Neuronal stem cell (in vitro differentiated cells): ENCODE data around the gene HOPX.

Experiments used
- DNase-seq: peaks from one replicate; pipeline ENCODE4 v3.0.0-alpha.2; 2013; ENCODE audit warnings: low spot score
- H2AFZ ChIP-seq: one replicate; pipeline ENCODE4 v1.6.1; 2013; ENCODE audit warnings: mild to moderate bottlenecking, low read length, inconsistent platforms
- H2AK5ac ChIP-seq: 2 replicates; pipeline ENCODE4 v1.6.1; 2013; ENCODE audit warnings: low read depth, mild to moderate bottlenecking, inconsistent platforms, low read length, moderate library complexity, mixed read lengths
- H2BK120ac ChIP-seq: 2 replicates; pipeline ENCODE4 v1.6.1; 2013; ENCODE audit warnings: low read depth, mild to moderate bottlenecking, inconsistent platforms, low read length, moderate library complexity, mixed read lengths
- H2BK12ac ChIP-seq: one replicate; pipeline ENCODE4 v1.6.1; 2013; ENCODE audit warnings: low read length, inconsistent platforms
- H2BK15ac ChIP-seq: 2 replicates; pipeline ENCODE4 v1.6.1; 2013; ENCODE audit warnings: mild to moderate bottlenecking, low read length, inconsistent platforms, mixed read lengths
- H2BK5ac ChIP-seq: one replicate; pipeline ENCODE4 v1.6.1; 2013; ENCODE audit warnings: inconsistent platforms, mild to moderate bottlenecking, low read length, moderate library complexity
- H3K14ac ChIP-seq: one replicate; pipeline ENCODE4 v1.6.1; 2013; ENCODE audit warnings: low read length, inconsistent platforms
- H3K18ac ChIP-seq: 2 replicates; pipeline ENCODE4 v1.6.1; 2013; ENCODE audit warnings: low read length, inconsistent platforms
- H3K23ac ChIP-seq: 2 replicates; pipeline ENCODE4 v1.6.1; 2013; ENCODE audit warnings: low read depth, mild to moderate bottlenecking, mixed read lengths, low read length, inconsistent platforms; ENCODE audit not compliant: poor library complexity
- H3K27ac ChIP-seq: replicated peaks from 3 replicates; pipeline ENCODE4 v1.5.1; 2013; ENCODE audit warnings: low read length, inconsistent platforms
- H3K27me3 ChIP-seq, 3 experiments: 2 replicates each; pipeline ENCODE4 v1.6.1; 2013; ENCODE audit warnings: low read length in 3 of 3, mild to moderate bottlenecking in 2 of 3, inconsistent platforms in 1 of 3, low read depth in 1 of 3, mixed read lengths in 1 of 3, moderate library complexity in 1 of 3; ENCODE audit not compliant: control insufficient read depth in 3 of 3, insufficient read depth in 3 of 3
- H3K36me3 ChIP-seq, 2 donors: replicated peaks in 1 of 2; 2 replicates each; pipeline ENCODE4 v1.6.1; 2013; ENCODE audit warnings: low read length in 2 of 2; ENCODE audit not compliant: control insufficient read depth in 2 of 2, insufficient read depth in 2 of 2
- H3K4ac ChIP-seq: 2 replicates; pipeline ENCODE4 v1.6.1; 2013; ENCODE audit warnings: inconsistent platforms, mild to moderate bottlenecking, low read length, moderate library complexity
- H3K4me1 ChIP-seq, 2 donors: 1 replicate in 1 of 2; 2 replicates in 1 of 2; pipeline ENCODE4 v1.6.1; 2013; ENCODE audit warnings: low read length in 2 of 2, low read depth in 1 of 2; ENCODE audit not compliant: control insufficient read depth in 2 of 2, insufficient read depth in 1 of 2
- H3K4me2 ChIP-seq: one replicate; pipeline ENCODE4 v1.6.1; 2013; ENCODE audit warnings: mild to moderate bottlenecking, low read length, inconsistent platforms; ENCODE audit not compliant: insufficient read depth, poor library complexity, severe bottlenecking
- H3K4me3 ChIP-seq, 2 donors: 2 replicates each; pipeline ENCODE4 v1.5.1; 2013; ENCODE audit warnings: low read length in 2 of 2, mild to moderate bottlenecking in 2 of 2, inconsistent platforms in 1 of 2, moderate library complexity in 1 of 2
- H3K79me1 ChIP-seq: one replicate; pipeline ENCODE4 v1.6.1; 2013; ENCODE audit warnings: low read depth, mild to moderate bottlenecking, inconsistent platforms, low read length, moderate library complexity
- H3K9ac ChIP-seq: one replicate; pipeline ENCODE4 v1.6.1; 2013; ENCODE audit warnings: mild to moderate bottlenecking, low read depth, low read length, inconsistent platforms; ENCODE audit not compliant: poor library complexity
- H3K9me3 ChIP-seq, 2 donors: replicated peaks in 1 of 2; 2 replicates each; pipeline versions ENCODE3 to v1.6.1; 2013; ENCODE audit warnings: low read length in 2 of 2, mild to moderate bottlenecking in 2 of 2, inconsistent platforms in 1 of 2, low read depth in 1 of 2, mixed read lengths in 1 of 2, moderate library complexity in 1 of 2; ENCODE audit not compliant: control insufficient read depth in 2 of 2, insufficient read depth in 1 of 2
- H4K8ac ChIP-seq: one replicate; pipeline ENCODE4 v1.6.1; 2013; ENCODE audit warnings: low read depth, mild to moderate bottlenecking, inconsistent platforms, low read length, moderate library complexity
- H4K91ac ChIP-seq: one replicate; pipeline ENCODE4 v1.6.1; 2013; ENCODE audit warnings: low read length, low read depth, mild to moderate bottlenecking, inconsistent platforms; ENCODE audit not compliant: poor library complexity
- WGBS, 2 donors: extraction: QIAGEN DNeasy Blood & Tissue Kit; methylation state at CpG; one replicate each; pipeline ENCODE4 v1.1.7; 2013; ENCODE audit warnings: missing lambda C conversion rate in 2 of 2, mixed read lengths in 1 of 2; ENCODE audit not compliant: insufficient read length in 2 of 2, insufficient replicate concordance in 1 of 2; ENCODE audit errors: extremely low coverage in 2 of 2; 5-methylcytosine and 5-hydroxymethylcytosine counted together

The HOPX gene

GRCh38 chr4:56654238-56654632 is 26.9 kb downstream of the HOPX start:
- Histone ChIP-seq H3K14ac (no peak overlapping the region), H3K9me3 (peaks cover 0 to 2% of the 10 kb centered on the region in 2 donors), H2BK12ac (no peak overlapping the region), H2AFZ (no peak overlapping the region), H3K27ac (no peak overlapping the region), H4K8ac (no peak overlapping the region), H3K4me3 (no peak overlapping the region), H2BK5ac (no peak overlapping the region), H2AK5ac (no peak overlapping the region), H2BK120ac (no peak overlapping the region), H3K9ac (no peak overlapping the region), H2BK15ac (no peak overlapping the region), H3K79me1 (no peaks in the 10 kb centered on the region), H4K91ac (no peak overlapping the region), H3K4me2 (no peak overlapping the region), H3K18ac (no peak overlapping the region), H3K23ac (no peak overlapping the region), H3K27me3 (peaks cover 8 to 77% (median 43%) of the 10 kb centered on the region in 3 experiments), H3K4ac (no peak overlapping the region), H3K36me3 (no peaks in the 10 kb centered on the region), H3K4me1 (peaks cover 5 to 7% of the 10 kb centered on the region in 2 donors)
- DNase-seq, result no peak
- no CpG with 5 or more reads among the region's 4 CpGs for WGBS, 2 donors

GRCh38 chr4:56653461-56654237 is 27.4 kb downstream of the HOPX start:
- H2BK5ac ChIP-seq, result no peak overlapping the region
- no peak for DNase-seq
- no peak overlapping the region for H4K91ac ChIP-seq
- no peak overlapping the region for H2BK15ac ChIP-seq
- no peak overlapping the region for H3K27ac ChIP-seq
- no peak overlapping the region for H3K4me3 ChIP-seq
- H3K18ac ChIP-seq, result no peak overlapping the region
- peaks cover 0 to 2% of the 10 kb centered on the region in 2 donors for H3K9me3 ChIP-seq
- peaks cover 5 to 7% of the 10 kb centered on the region in 2 donors for H3K4me1 ChIP-seq
- H4K8ac ChIP-seq, result no peak overlapping the region
- no peak overlapping the region for H3K23ac ChIP-seq
- no peak overlapping the region for H3K4ac ChIP-seq
- H2BK12ac ChIP-seq, result no peak overlapping the region
- H3K4me2 ChIP-seq, result no peak overlapping the region
- no CpG with 5 or more reads among the region's 1 CpG for WGBS, 2 donors
- H3K9ac ChIP-seq, result no peak overlapping the region
- no peak overlapping the region for H2AFZ ChIP-seq
- H2BK120ac ChIP-seq, result no peak overlapping the region
- no peak overlapping the region for H2AK5ac ChIP-seq
- H3K79me1 ChIP-seq, result no peaks in the 10 kb centered on the region
- H3K14ac ChIP-seq, result no peak overlapping the region
- peaks cover 8 to 73% (median 43%) of the 10 kb centered on the region in 3 experiments for H3K27me3 ChIP-seq
- H3K36me3 ChIP-seq, result no peaks in the 10 kb centered on the region

- Histone ChIP-seq H3K4me3 (no peak overlapping the region), H3K4me1 (peaks cover 5 to 7% of the 10 kb centered on the region in 2 donors), H3K9me3 (peaks cover 0 to 2% of the 10 kb centered on the region in 2 donors), H2BK15ac (no peak overlapping the region), H3K27me3 (peaks cover 8 to 58% (median 36%) of the 10 kb centered on the region in 3 experiments), H4K8ac (no peak overlapping the region), H3K4ac (no peak overlapping the region), H3K79me1 (no peaks in the 10 kb centered on the region), H3K18ac (no peak overlapping the region), H2BK120ac (no peak overlapping the region), H3K36me3 (no peaks in the 10 kb centered on the region), H2BK5ac (no peak overlapping the region), H3K9ac (no peak overlapping the region), H2AFZ (no peak overlapping the region), H3K23ac (no peak overlapping the region), H3K4me2 (no peak overlapping the region), H2BK12ac (no peak overlapping the region), H3K14ac (no peak overlapping the region), H4K91ac (no peak overlapping the region), H3K27ac (no peak overlapping the region), H2AK5ac (no peak overlapping the region)
- DNase-seq, result no peak
- WGBS, 2 donors, result no CpG with 5 or more reads among the region's 3 CpGs
Observed at GRCh38 chr4:56652196-56652595, 28.9 kb downstream of the HOPX start.

- Histone ChIP-seq H2BK12ac (no peak overlapping the region), H3K79me1 (no peaks in the 10 kb centered on the region), H3K4ac (no peak overlapping the region), H3K27me3 (peaks cover 4 to 46% (median 24%) of the 10 kb centered on the region in 3 experiments), H3K36me3 (no peaks in the 10 kb centered on the region), H3K4me2 (no peak overlapping the region), H3K4me1 (peaks cover 4 to 5% of the 10 kb centered on the region in 2 donors), H3K9ac (no peak overlapping the region), H3K18ac (no peak overlapping the region), H2AK5ac (no peak overlapping the region), H2BK5ac (no peak overlapping the region), H4K91ac (no peak overlapping the region), H3K23ac (no peak overlapping the region), H3K4me3 (no peak overlapping the region), H3K9me3 (peaks cover 1 to 4% of the 10 kb centered on the region in 2 donors), H2BK120ac (no peak overlapping the region), H2AFZ (no peak overlapping the region), H2BK15ac (no peak overlapping the region), H4K8ac (no peak overlapping the region), H3K27ac (no peak overlapping the region), H3K14ac (no peak overlapping the region)
- no CpG with 5 or more reads among the region's 1 CpG for WGBS, 2 donors
- DNase-seq, result no peak
Observed at GRCh38 chr4:56651056-56651350, 30.1 kb downstream of the HOPX start.
